Measurements from ENCODE around the gene DDIT3. TPM values are rescaled to one million over a fixed set of nuclear protein-coding genes. Genes with fewer than 3 reads are reported as not detected.

Gene DDIT3
- total and polyA plus RNA-seq, 2 of the 13 experiments (the other 11 are each of a cell fraction or from before 2014, with no cell fraction given): 27.5 to 48.7 TPM

- TF ChIP-seq, protein P1, sequence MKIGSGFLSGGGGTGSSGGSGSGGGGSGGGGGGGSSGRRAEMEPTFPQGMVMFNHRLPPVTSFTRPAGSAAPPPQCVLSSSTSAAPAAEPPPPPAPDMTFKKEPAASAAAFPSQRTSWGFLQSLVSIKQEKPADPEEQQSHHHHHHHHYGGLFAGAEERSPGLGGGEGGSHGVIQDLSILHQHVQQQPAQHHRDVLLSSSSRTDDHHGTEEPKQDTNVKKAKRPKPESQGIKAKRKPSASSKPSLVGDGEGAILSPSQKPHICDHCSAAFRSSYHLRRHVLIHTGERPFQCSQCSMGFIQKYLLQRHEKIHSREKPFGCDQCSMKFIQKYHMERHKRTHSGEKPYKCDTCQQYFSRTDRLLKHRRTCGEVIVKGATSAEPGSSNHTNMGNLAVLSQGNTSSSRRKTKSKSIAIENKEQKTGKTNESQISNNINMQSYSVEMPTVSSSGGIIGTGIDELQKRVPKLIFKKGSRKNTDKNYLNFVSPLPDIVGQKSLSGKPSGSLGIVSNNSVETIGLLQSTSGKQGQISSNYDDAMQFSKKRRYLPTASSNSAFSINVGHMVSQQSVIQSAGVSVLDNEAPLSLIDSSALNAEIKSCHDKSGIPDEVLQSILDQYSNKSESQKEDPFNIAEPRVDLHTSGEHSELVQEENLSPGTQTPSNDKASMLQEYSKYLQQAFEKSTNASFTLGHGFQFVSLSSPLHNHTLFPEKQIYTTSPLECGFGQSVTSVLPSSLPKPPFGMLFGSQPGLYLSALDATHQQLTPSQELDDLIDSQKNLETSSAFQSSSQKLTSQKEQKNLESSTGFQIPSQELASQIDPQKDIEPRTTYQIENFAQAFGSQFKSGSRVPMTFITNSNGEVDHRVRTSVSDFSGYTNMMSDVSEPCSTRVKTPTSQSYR (CRISPR knock-in tag; IDR thresholded peaks at IDR 0.05; ENCODE audit: borderline replicate concordance): peak; percentile 86
- TF ChIP-seq, protein P2, sequence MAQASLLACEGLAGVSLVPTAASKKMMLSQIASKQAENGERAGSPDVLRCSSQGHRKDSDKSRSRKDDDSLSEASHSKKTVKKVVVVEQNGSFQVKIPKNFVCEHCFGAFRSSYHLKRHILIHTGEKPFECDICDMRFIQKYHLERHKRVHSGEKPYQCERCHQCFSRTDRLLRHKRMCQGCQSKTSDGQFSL (CRISPR knock-in tag; IDR thresholded peaks at IDR 0.05): no peak; the same call in 1 of the 2 replicates
- peak; percentile 75; the same call in 1 of the 2 replicates for TF ChIP-seq RARG (CRISPR knock-in tag; IDR thresholded peaks at IDR 0.05; ENCODE audit: low read depth)
- 0 out of 2 replicates have a peak, but pooled peaks have one; percentile 50 for TF ChIP-seq ZZZ3 (CRISPR knock-in tag; IDR thresholded peaks at IDR 0.05; ENCODE audit: borderline replicate concordance)
- no peak for TF ChIP-seq ATF7 (IDR thresholded peaks at IDR 0.05)
- TF ChIP-seq ATF7 (CRISPR knock-in tag; IDR thresholded peaks at IDR 0.05): peak; percentile 92
- peak; percentile 55; the same call in 1 of the 2 replicates for TF ChIP-seq ZC3H13 (CRISPR knock-in tag; IDR thresholded peaks at IDR 0.05)
- peak; percentile 41 for TF ChIP-seq JARID2 (CRISPR knock-in tag; IDR thresholded peaks at IDR 0.05; ENCODE audit: insufficient replicate concordance)
- TF ChIP-seq KLF16 (CRISPR knock-in tag; IDR thresholded peaks at IDR 0.05): peak in 1 of 2 experiments; percentile 91; a peak in 2 of 4 replicates
- TF ChIP-seq BORCS8-MEF2B (CRISPR knock-in tag; IDR thresholded peaks at IDR 0.05): no peak
- peak; percentile 78; the same call in 1 of the 2 replicates for TF ChIP-seq RFXAP (CRISPR knock-in tag; IDR thresholded peaks at IDR 0.05; ENCODE audit: borderline replicate concordance)
- no peak for TF ChIP-seq KDM3A (CRISPR knock-in tag; IDR thresholded peaks at IDR 0.05; ENCODE audit: low read depth)
- peak; percentile 91 for TF ChIP-seq RAD51 (IDR thresholded peaks at IDR 0.05; ENCODE audit: borderline replicate concordance)
- peak; percentile 49; the same call in 1 of the 2 replicates for TF ChIP-seq CBX2 (IDR thresholded peaks at IDR 0.05; ENCODE audit: low read depth, low read length)
- no peak for TF ChIP-seq CBX2 (CRISPR knock-in tag; IDR thresholded peaks at IDR 0.05; ENCODE audit: low read depth)
- peak; percentile 96 for TF ChIP-seq HIVEP1 (CRISPR knock-in tag; IDR thresholded peaks at IDR 0.05)
- TF ChIP-seq MBD4 (IDR thresholded peaks at IDR 0.05; ENCODE audit: borderline replicate concordance, low read length): no peak
- TF ChIP-seq CREBL2 (CRISPR knock-in tag; IDR thresholded peaks at IDR 0.05; ENCODE audit: borderline replicate concordance): no peak
- peak; percentile 41; the same call in 1 of the 2 replicates for TF ChIP-seq SMAD3 (CRISPR knock-in tag; IDR thresholded peaks at IDR 0.05)
- no peak for TF ChIP-seq ZNF775 (CRISPR knock-in tag; IDR thresholded peaks at IDR 0.05; ENCODE audit: borderline replicate concordance)
- TF ChIP-seq ZNF703 (CRISPR knock-in tag; IDR thresholded peaks at IDR 0.05; ENCODE audit: borderline replicate concordance): no peak
- no peak for TF ChIP-seq REXO4 (CRISPR knock-in tag; IDR thresholded peaks at IDR 0.05; ENCODE audit: borderline replicate concordance)
- peak; percentile 46; the same call in 1 of the 2 replicates for TF ChIP-seq NAIF1 (CRISPR knock-in tag; IDR thresholded peaks at IDR 0.05; ENCODE audit: borderline replicate concordance)
- no peak for TF ChIP-seq GMEB2 (CRISPR knock-in tag; IDR thresholded peaks at IDR 0.05; ENCODE audit: low read depth)
- peak; percentile 56; the same call in 1 of the 2 replicates for TF ChIP-seq ZNF563 (CRISPR knock-in tag; IDR thresholded peaks at IDR 0.05)
These were observed 1.9 kb upstream of the DDIT3 start, which contains the start of gene MBD6 (continued) for GRCh38 chr12:57522011-57522886.

Measured in HepG2 (cell line).